NCI-H1417 (cell line): Measurements from ENCODE around the gene FRMD4B.

Source experiments
- DNase-seq, 3 experiments: peaks; one replicate each; lab custom pipeline; 2025; lab: John Stamatoyannopoulos, UW

Gene FRMD4B

DNA sequence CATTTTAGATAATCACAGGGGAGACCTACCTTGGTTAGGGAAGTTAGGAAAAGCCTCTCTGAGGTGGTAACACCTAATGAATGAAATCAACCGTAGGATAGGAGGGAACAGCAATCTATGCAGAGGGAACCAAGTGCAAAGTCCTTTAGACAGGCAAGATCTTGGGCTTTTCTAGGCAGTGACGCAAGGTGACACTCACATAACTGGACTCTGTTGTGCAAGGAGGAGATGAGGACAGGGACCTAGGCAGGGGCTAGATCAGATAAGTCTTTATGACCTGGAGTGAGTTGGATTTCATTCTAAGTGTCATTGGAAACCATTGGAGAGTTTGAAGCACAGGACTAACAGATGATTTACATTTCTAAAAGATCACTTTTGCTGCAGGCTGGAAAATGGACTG, 258.9 kb downstream of the FRMD4B start:
- no peak for DNase-seq

DNA sequence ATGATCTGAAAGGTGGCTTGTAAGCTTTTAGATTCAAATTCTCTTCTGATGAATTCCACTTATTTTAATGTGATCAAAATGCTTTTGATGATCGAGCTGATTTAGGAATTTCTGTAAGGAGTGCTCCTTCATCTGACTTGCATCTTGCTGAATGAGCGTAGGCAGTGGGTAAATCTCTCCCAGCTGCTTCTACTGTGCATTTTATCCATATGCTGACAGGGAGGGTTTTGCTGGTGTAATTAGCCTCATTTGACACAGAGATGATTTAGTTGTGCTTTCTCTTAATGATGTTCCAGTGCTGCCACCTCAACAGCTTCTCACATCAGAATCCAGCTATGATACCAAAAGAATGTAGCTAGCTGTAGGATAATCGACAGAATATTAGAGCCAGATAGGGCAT, 259.7 kb downstream of the FRMD4B start:
- no peak for DNase-seq

DNA sequence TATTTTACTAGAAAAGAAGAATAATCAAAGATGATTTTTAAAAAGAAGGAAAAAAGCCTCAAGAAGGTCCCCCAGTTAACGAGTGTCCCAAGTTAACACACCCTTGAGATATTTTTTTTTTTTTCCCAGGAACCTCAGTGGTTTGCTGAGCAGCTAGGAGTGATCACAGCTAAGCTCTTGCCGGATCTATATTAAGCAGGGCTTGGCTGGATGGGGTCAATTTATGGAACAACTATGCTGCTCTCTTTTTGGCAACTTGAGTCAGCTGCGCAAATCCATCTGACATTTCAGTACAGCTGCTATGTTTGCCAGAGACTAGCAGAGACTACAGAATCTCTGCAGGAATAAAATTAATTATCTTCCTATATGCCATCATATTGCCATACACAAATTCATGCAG, 263.5 kb downstream of the FRMD4B start, which contains the start of gene LMOD3:
Gene LMOD3, minus strand, starts transcription at position 193 of the 400 bp plus-strand sequence. CDS start 209 bp downstream, outside the sequence.
- no peak for DNase-seq

DNA sequence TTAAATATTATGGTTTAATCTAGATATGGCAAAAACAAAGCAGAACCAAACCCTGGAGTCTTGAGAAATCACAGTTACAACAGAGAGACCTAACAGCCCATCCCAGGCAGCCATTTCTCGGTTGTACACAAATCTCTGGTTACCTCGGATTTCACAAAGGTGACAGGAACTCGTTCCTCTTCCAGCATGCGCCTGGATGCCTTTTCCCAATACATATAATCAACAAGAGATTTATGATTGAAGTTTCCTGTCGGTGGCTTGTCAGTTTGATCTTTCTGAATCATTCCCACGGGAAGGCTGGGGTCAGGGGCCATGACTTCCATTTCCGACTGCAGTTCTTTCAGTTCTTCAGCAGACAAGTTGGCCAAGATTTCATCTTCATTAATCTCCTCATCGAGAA, 263.9 kb downstream of the FRMD4B start:
- peak in 1 of 3 experiments; percentile 3 for DNase-seq

DNA sequence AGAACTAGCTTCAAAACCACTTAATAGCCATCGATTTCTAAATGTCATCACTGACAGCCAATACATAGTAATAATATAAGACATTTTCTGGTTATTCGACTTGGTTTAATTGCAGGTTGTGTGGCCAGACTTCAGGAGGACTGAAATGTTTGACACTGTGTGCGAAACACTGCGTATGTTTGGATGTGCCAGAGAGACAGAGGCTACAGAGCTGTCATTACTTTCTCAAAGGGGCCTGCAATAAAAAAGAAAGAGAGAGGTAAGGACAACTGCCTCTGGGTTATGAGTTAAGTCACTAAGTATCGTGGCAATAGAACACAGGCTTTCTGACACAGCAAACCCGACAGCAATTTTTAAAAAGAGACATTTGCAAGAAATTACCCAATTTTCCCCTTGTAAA, 264.4 kb downstream of the FRMD4B start:
- no peak for DNase-seq

DNA sequence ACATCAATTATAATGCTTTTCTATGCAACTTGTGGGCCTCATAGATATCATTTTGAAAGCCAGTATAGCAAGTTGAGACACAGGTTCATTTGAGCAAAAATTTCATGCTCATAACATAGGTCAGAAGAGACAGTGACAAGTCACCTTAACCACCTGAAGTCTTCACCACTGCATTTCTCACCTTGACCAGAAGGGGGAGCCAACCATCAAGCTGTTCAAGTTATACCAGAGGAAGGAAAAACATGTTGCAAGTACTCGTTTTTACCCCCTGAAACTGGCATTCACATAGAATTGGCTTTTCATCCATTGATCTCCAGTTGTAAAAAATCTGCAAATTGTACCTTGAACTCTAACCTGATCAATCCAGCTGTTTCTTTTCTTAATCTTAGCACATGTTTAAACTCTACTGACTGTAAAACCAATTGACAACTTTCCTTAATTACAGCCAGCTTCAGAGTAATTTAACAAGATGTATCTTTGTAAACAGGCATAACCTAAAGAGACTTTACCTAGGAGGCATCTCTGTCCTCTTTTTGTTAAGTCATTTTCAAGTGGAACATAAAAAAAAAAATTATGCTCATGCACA, 264.9 kb downstream of the FRMD4B start:
- DNase-seq: peak; percentile 65 to 88 (median 69)
